WTC11 (cell line): Measurements from ENCODE around the gene ITGAE. TPM values are rescaled to one million over a fixed set of nuclear protein-coding genes. Genes with fewer than 3 reads are reported as not detected.

Experiments used
- ATAC-seq: fragments of 200-7000 bp; cut with Tn5 transposase; 2 replicates; pipeline ENCODE4 v1.10.0; 2021; ENCODE audit warnings: mild to moderate bottlenecking, moderate library complexity
- CTCF ChIA-PET: fragments of 300-600 bp; sonication (Branson Sonifier 250); formaldehyde crosslinking; loops from one replicate; lab custom pipeline; 2021; ENCODE audit warnings: antibody characterized with exemption; lab: Charles Lee
- POLR2A ChIA-PET: fragments of 350-600 bp; sonication (Branson Sonifier 250); formaldehyde crosslinking; loops from one replicate; lab custom pipeline; 2021; ENCODE audit warnings: antibody characterized with exemption; lab: Charles Lee
- DNase-seq: peaks from one replicate; pipeline ENCODE4 v3.0.0; 2021; ENCODE audit warnings: low spot score
- H3K27ac Mint-ChIP-seq: 2 replicates; pipeline ENCODE4 v1.8.0; 2021; ENCODE audit warnings: mixed read lengths
- H3K27me3 Mint-ChIP-seq: 2 replicates; pipeline ENCODE4 v1.8.0; 2021; ENCODE audit warnings: low read depth, mild to moderate bottlenecking, moderate library complexity, mixed read lengths
- H3K36me3 Mint-ChIP-seq: 2 replicates; pipeline ENCODE4 v1.8.0; 2021; ENCODE audit warnings: mixed read lengths
- H3K4me1 Mint-ChIP-seq: 2 replicates; pipeline ENCODE4 v1.8.0; 2022; ENCODE audit warnings: mixed read lengths
- H3K4me3 Mint-ChIP-seq: 2 replicates; pipeline ENCODE4 v1.8.0; 2021; ENCODE audit warnings: mild to moderate bottlenecking, moderate library complexity, mixed read lengths
- H3K9me3 Mint-ChIP-seq: 2 replicates; pipeline ENCODE4 v1.8.0; 2021; ENCODE audit warnings: mixed read lengths
- CREB1 ChIP-seq: sonication (generic); formaldehyde crosslinking; IDR thresholded peaks from 2 replicates; pipeline ENCODE4 v1.8.0; 2023; ENCODE audit warnings: mild to moderate bottlenecking, missing genetic modification reagents
- ETV6 ChIP-seq: sonication (generic); formaldehyde crosslinking; IDR thresholded peaks from 2 replicates; pipeline ENCODE4 v1.8.1; 2022; ENCODE audit warnings: mild to moderate bottlenecking, missing genetic modification reagents
- FOXK1 ChIP-seq: sonication (generic); formaldehyde crosslinking; IDR thresholded peaks from 2 replicates; pipeline ENCODE4 v1.8.0; 2022; ENCODE audit warnings: mild to moderate bottlenecking, moderate library complexity, missing genetic modification reagents
- FOXP1 ChIP-seq: sonication (generic); formaldehyde crosslinking; IDR thresholded peaks from 2 replicates; pipeline ENCODE4 v1.8.0; 2022; ENCODE audit warnings: missing genetic modification reagents, mild to moderate bottlenecking, moderate library complexity, borderline replicate concordance
- GABPB1 ChIP-seq: sonication (generic); formaldehyde crosslinking; IDR thresholded peaks from 2 replicates; pipeline ENCODE4 v1.8.1; 2023; ENCODE audit warnings: mild to moderate bottlenecking, missing genetic modification reagents
- IRF2 ChIP-seq: sonication (generic); formaldehyde crosslinking; IDR thresholded peaks from 2 replicates; pipeline ENCODE4 v1.8.0; 2022; ENCODE audit warnings: low read depth, missing genetic modification reagents, borderline replicate concordance
- KAT7 ChIP-seq: sonication (generic); formaldehyde crosslinking; IDR thresholded peaks from 2 replicates; pipeline ENCODE4 v1.8.1; 2023; ENCODE audit warnings: missing genetic modification reagents, mild to moderate bottlenecking, borderline replicate concordance
- MXD4 ChIP-seq: fragments of 250-450 bp; sonication (Bioruptor Pico); IDR thresholded peaks from 2 replicates; pipeline ENCODE4 v1.8.0; 2021; ENCODE audit warnings: mild to moderate bottlenecking, moderate library complexity, borderline replicate concordance
- MYBL2 ChIP-seq: sonication (generic); formaldehyde crosslinking; IDR thresholded peaks from 2 replicates; pipeline ENCODE4 v1.8.1; 2023; ENCODE audit warnings: mild to moderate bottlenecking, moderate library complexity, missing genetic modification reagents
- NR1H2 ChIP-seq: sonication (generic); formaldehyde crosslinking; IDR thresholded peaks from 2 replicates; pipeline ENCODE4 v1.9.0; 2021; ENCODE audit warnings: mild to moderate bottlenecking, moderate library complexity, missing genetic modification reagents
- PRRX2 ChIP-seq: fragments of 250-450 bp; sonication (Bioruptor Pico); IDR thresholded peaks from 2 replicates; pipeline ENCODE4 v1.8.0; 2021; ENCODE audit warnings: mild to moderate bottlenecking
- RELA ChIP-seq: sonication (generic); formaldehyde crosslinking; IDR thresholded peaks from 2 replicates; pipeline ENCODE4 v1.8.1; 2022; ENCODE audit warnings: missing genetic modification reagents, mild to moderate bottlenecking, borderline replicate concordance
- SMAD3 ChIP-seq: sonication (generic); formaldehyde crosslinking; IDR thresholded peaks from 2 replicates; pipeline ENCODE4 v1.8.0; 2022; ENCODE audit warnings: missing genetic modification reagents, mild to moderate bottlenecking, borderline replicate concordance
- SMAD4 ChIP-seq: sonication (generic); formaldehyde crosslinking; IDR thresholded peaks from 2 replicates; pipeline ENCODE4 v1.8.0; 2022; ENCODE audit warnings: mild to moderate bottlenecking, missing genetic modification reagents
- STAT6 ChIP-seq: sonication (generic); formaldehyde crosslinking; conservative IDR thresholded peaks from 2 replicates; pipeline ENCODE4 v1.8.1; 2023; ENCODE audit warnings: mild to moderate bottlenecking, low read depth, missing genetic modification reagents, moderate library complexity
- ZNF138 ChIP-seq: sonication (generic); formaldehyde crosslinking; conservative IDR thresholded peaks from 2 replicates; pipeline ENCODE4 v1.8.1; 2022; ENCODE audit warnings: mild to moderate bottlenecking, moderate library complexity, missing genetic modification reagents
- ZNF219 ChIP-seq: sonication (generic); formaldehyde crosslinking; IDR thresholded peaks from 2 replicates; pipeline ENCODE4 v1.8.0; 2023; ENCODE audit warnings: missing genetic modification reagents, mild to moderate bottlenecking, borderline replicate concordance
- total RNA-seq: library from RNA; stranded (reverse); gene quantifications from 3 replicates; pipeline ENCODE4 v1.2.3, GENCODE V29; 2021
- TF ChIP-seq, protein P1 (sequence below): fragments of 250-450 bp; sonication (Bioruptor Pico); IDR thresholded peaks from 2 replicates; pipeline ENCODE4 v1.9.0; 2021; ENCODE audit warnings: mild to moderate bottlenecking, borderline replicate concordance
- TF ChIP-seq, protein P2 (sequence below): sonication (generic); formaldehyde crosslinking; IDR thresholded peaks from 2 replicates; pipeline ENCODE4 v1.8.1; 2023; ENCODE audit warnings: mild to moderate bottlenecking, missing genetic modification reagents, borderline replicate concordance

ITGAE gene
- total RNA-seq, 1 experiment from 2014 or later, result 19.5 TPM

DNA sequence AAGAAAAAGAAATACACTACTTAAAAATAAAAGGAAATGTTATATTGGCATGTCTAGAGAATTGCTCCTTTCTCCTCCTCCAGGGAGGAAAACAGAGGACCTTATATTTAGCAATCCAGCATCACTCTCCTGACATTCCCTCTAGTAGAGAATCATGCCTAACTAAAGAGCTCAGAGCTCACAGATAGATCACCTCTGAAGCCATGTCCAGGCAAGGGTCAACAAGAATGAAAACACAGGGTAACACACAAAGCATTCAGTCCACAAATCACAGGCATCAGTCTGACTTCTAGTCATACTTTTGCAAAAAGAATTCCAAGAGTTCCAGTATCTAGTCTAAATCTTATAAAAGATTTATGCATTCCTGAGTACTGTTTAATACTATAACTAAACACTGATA lies 81.7 kb downstream of the ITGAE start:
- H3K9me3 Mint-ChIP-seq, result no peaks in the 10 kb centered on the region
- DNase-seq, result no peak
- peaks cover 29% of the 10 kb centered on the region for H3K36me3 Mint-ChIP-seq
- H3K4me3 Mint-ChIP-seq, result no peak overlapping the region
- ChIA-PET POLR2A (no interaction called here), CTCF (no interaction called here)
- no peak overlapping the region for H3K27ac Mint-ChIP-seq
- TF ChIP-seq PRRX2 (no peak), STAT6 (CRISPR knock-in tag) (no peak), MYBL2 (CRISPR knock-in tag) (no peak), SMAD3 (no peak), FOXK1 (no peak), RELA (CRISPR knock-in tag) (no peak), SMAD4 (CRISPR knock-in tag) (no peak), ZNF138 (no peak), IRF2 (CRISPR knock-in tag) (no peak), MXD4 (no peak), CREB1 (CRISPR knock-in tag) (no peak), NR1H2 (CRISPR knock-in tag) (no peak), ZNF219 (CRISPR knock-in tag) (no peak), GABPB1 (CRISPR knock-in tag) (no peak), KAT7 (no peak)
- TF ChIP-seq, protein P1, sequence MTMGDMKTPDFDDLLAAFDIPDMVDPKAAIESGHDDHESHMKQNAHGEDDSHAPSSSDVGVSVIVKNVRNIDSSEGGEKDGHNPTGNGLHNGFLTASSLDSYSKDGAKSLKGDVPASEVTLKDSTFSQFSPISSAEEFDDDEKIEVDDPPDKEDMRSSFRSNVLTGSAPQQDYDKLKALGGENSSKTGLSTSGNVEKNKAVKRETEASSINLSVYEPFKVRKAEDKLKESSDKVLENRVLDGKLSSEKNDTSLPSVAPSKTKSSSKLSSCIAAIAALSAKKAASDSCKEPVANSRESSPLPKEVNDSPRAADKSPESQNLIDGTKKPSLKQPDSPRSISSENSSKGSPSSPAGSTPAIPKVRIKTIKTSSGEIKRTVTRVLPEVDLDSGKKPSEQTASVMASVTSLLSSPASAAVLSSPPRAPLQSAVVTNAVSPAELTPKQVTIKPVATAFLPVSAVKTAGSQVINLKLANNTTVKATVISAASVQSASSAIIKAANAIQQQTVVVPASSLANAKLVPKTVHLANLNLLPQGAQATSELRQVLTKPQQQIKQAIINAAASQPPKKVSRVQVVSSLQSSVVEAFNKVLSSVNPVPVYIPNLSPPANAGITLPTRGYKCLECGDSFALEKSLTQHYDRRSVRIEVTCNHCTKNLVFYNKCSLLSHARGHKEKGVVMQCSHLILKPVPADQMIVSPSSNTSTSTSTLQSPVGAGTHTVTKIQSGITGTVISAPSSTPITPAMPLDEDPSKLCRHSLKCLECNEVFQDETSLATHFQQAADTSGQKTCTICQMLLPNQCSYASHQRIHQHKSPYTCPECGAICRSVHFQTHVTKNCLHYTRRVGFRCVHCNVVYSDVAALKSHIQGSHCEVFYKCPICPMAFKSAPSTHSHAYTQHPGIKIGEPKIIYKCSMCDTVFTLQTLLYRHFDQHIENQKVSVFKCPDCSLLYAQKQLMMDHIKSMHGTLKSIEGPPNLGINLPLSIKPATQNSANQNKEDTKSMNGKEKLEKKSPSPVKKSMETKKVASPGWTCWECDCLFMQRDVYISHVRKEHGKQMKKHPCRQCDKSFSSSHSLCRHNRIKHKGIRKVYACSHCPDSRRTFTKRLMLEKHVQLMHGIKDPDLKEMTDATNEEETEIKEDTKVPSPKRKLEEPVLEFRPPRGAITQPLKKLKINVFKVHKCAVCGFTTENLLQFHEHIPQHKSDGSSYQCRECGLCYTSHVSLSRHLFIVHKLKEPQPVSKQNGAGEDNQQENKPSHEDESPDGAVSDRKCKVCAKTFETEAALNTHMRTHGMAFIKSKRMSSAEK, result no peak
- TF ChIP-seq, protein P2, sequence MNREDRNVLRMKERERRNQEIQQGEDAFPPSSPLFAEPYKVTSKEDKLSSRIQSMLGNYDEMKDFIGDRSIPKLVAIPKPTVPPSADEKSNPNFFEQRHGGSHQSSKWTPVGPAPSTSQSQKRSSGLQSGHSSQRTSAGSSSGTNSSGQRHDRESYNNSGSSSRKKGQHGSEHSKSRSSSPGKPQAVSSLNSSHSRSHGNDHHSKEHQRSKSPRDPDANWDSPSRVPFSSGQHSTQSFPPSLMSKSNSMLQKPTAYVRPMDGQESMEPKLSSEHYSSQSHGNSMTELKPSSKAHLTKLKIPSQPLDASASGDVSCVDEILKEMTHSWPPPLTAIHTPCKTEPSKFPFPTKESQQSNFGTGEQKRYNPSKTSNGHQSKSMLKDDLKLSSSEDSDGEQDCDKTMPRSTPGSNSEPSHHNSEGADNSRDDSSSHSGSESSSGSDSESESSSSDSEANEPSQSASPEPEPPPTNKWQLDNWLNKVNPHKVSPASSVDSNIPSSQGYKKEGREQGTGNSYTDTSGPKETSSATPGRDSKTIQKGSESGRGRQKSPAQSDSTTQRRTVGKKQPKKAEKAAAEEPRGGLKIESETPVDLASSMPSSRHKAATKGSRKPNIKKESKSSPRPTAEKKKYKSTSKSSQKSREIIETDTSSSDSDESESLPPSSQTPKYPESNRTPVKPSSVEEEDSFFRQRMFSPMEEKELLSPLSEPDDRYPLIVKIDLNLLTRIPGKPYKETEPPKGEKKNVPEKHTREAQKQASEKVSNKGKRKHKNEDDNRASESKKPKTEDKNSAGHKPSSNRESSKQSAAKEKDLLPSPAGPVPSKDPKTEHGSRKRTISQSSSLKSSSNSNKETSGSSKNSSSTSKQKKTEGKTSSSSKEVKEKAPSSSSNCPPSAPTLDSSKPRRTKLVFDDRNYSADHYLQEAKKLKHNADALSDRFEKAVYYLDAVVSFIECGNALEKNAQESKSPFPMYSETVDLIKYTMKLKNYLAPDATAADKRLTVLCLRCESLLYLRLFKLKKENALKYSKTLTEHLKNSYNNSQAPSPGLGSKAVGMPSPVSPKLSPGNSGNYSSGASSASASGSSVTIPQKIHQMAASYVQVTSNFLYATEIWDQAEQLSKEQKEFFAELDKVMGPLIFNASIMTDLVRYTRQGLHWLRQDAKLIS (CRISPR knock-in tag), result no peak
- no peak for ATAC-seq
- H3K27me3 Mint-ChIP-seq, result no peaks in the 10 kb centered on the region
- H3K4me1 Mint-ChIP-seq, result peaks cover 9% of the 10 kb centered on the region

DNA sequence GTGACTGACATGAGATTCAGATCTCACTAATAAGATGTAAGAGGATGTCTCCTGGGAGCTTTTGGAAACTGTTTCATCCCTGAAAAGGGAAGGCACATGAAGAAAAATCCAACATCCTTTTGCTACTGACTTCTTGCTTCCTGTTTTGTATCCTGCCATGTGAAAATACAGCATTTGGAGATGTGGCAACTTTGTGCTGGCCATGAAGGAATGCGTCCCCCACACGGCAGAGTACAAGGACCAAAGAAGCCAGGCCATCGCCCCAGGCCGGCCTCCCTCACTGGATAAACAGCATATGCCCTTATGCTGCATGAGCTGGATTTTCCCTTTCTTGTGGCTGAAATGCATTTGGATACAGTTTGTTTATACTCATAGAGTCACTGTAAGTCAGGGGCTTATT lies 82.8 kb downstream of the ITGAE start:
- H3K27ac Mint-ChIP-seq, result no peak overlapping the region
- ChIA-PET CTCF (no interaction called here), POLR2A (no interaction called here)
- H3K4me1 Mint-ChIP-seq, result peaks cover 9% of the 10 kb centered on the region
- peaks cover 29% of the 10 kb centered on the region for H3K36me3 Mint-ChIP-seq
- H3K4me3 Mint-ChIP-seq, result no peak overlapping the region
- H3K27me3 Mint-ChIP-seq, result no peaks in the 10 kb centered on the region
- H3K9me3 Mint-ChIP-seq, result no peaks in the 10 kb centered on the region
- DNase-seq (no peak), ATAC-seq (no peak)
- no peak for TF ChIP-seq STAT6 (CRISPR knock-in tag)
- no peak for TF ChIP-seq FOXP1 (CRISPR knock-in tag)
- no peak for TF ChIP-seq FOXK1
- TF ChIP-seq RELA (CRISPR knock-in tag), result no peak
- TF ChIP-seq ETV6 (CRISPR knock-in tag), result no peak
- TF ChIP-seq, protein P2 (CRISPR knock-in tag), result no peak
- TF ChIP-seq IRF2 (CRISPR knock-in tag), result no peak
